Sigmoid colon (tissue), 7 donors: Measurements from ENCODE around the gene MMP1. TPM values are rescaled to one million over a fixed set of nuclear protein-coding genes. Genes with fewer than 3 reads are reported as not detected.

Experiments
- DNase-seq: peaks from one replicate; pipeline ENCODE4 v3.0.0-alpha.2; 2019
- H3K27ac ChIP-seq, 4 donors: fragments of 200-600 bp; sonication (generic); one replicate each; pipeline ENCODE4 v1.5.1; 2016 to 2019; ENCODE audit warnings: mild to moderate bottlenecking in 1 of 4
- H3K27me3 ChIP-seq, 3 donors: fragments of 200-600 bp; sonication (generic); one replicate each; pipeline ENCODE4 v1.5.1; 2019; ENCODE audit warnings: mild to moderate bottlenecking in 1 of 3
- H3K36me3 ChIP-seq, 4 donors: fragments of 200-600 bp; sonication (generic); one replicate each; pipeline ENCODE4 v1.5.1; 2016 to 2019
- H3K4me1 ChIP-seq, 4 donors: fragments of 200-600 bp; sonication (generic); one replicate each; pipeline ENCODE4 v1.5.1; 2017 to 2019
- H3K4me3 ChIP-seq, 4 donors: fragments of 200-600 bp; sonication (generic); one replicate each; pipeline ENCODE4 v1.5.1; 2017 to 2019; ENCODE audit warnings: mild to moderate bottlenecking in 2 of 4, moderate library complexity in 1 of 4
- H3K9me3 ChIP-seq, 4 donors: fragments of 200-600 bp in 3 of 4; sonication (generic) in 3 of 4; one replicate each; pipeline versions ENCODE4 v1.5.1 to v1.6.1; 2013 to 2019
- CTCF ChIP-seq, 4 experiments: fragments of 450-650 bp in 3 of 4; fragments of 200-600 bp in 1 of 4; IDR thresholded peaks; one replicate each; pipeline ENCODE4 v1.5.1; 2016 to 2019; ENCODE audit warnings: antibody characterized with exemption in 4 of 4, mild to moderate bottlenecking in 3 of 4, moderate library complexity in 2 of 4
- EP300 ChIP-seq, 4 donors: sonication (generic); formaldehyde crosslinking; IDR thresholded peaks; one replicate each; pipeline ENCODE4 v1.6.1; 2017; ENCODE audit warnings: antibody characterized with exemption in 4 of 4
- POLR2A ChIP-seq, 2 donors: fragments of 450-650 bp; IDR thresholded peaks; one replicate each; pipeline ENCODE4 v1.6.1; 2016; ENCODE audit warnings: antibody characterized with exemption in 2 of 2, mild to moderate bottlenecking in 2 of 2, moderate library complexity in 2 of 2
- POLR2AphosphoS5 ChIP-seq, 4 donors: sonication (generic); formaldehyde crosslinking; IDR thresholded peaks; one replicate each; pipeline ENCODE4 v1.6.1; 2017; ENCODE audit warnings: antibody characterized with exemption in 4 of 4
- WGBS, 2 donors: extraction: QIAGEN DNeasy Blood & Tissue Kit; methylation state at CpG; one replicate each; pipeline ENCODE4 v1.1.7; 2013; 5-methylcytosine and 5-hydroxymethylcytosine counted together
- intact Hi-C: fragments of 100-400 bp; cut with DNase I; formaldehyde crosslinking; loops from one replicate; pipeline ENCODE4 v1.15.1; 2023
- polyA plus RNA-seq, 3 donors: library from polyadenylated mRNA; stranded (reverse); fragments of 200-250 nt; gene quantifications; one replicate each; pipeline ENCODE4 v1.2.3, GENCODE V29; 2013
- total RNA-seq, 4 donors: library from RNA; depleted of rRNA; stranded (reverse); fragments of >200 nt; gene quantifications; one replicate each; pipeline ENCODE4 v1.1.0, GENCODE V29; 2016
- donor health status: healthy with polysubstance abuse.
- donor health status: Bipolar disorder and iron deficiency.
- donor health status: healthy.

MMP1 gene
- total and polyA plus RNA-seq, 7 donors: 0.60 to 5.3 (median 2.2) TPM; not detected in 3

DNA sequence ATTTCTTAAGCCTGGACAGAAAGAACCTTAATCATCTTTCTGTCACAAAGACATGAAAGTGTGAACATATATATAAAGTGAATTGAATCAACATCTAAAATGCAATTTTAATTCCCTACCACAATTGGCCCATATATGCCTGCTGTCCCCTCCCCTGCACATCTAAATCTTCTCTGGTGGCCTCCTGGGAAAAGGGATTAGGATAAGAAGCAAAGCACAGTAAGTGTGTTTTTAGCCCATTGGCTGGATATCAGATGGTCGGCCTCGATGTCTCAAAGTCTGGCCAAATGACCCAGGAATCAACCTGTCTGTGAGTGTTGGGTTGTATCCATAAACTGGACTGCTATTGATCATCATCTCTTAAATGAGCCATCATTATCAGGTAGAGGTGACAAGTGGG lies 39.7 kb upstream of the MMP1 start:
- Histone ChIP-seq H3K4me3 (no peak overlapping the region), H3K9me3 (no peaks in the 10 kb centered on the region), H3K36me3 (no peaks in the 10 kb centered on the region), H3K27ac (no peak overlapping the region), H3K27me3 (no peaks in the 10 kb centered on the region), H3K4me1 (peaks cover 0 to 24% (median 12%) of the 10 kb centered on the region in 4 donors)
- 82 to 87% methylated on average over 2 of the region's 2 CpGs for WGBS, 2 donors
- DNase-seq: no peak
- intact Hi-C loops: no loop called here
- TF ChIP-seq EP300 (IDR thresholded peaks at IDR 0.05): no peak
- TF ChIP-seq POLR2A (IDR thresholded peaks at IDR 0.05): no peak
- no peak for TF ChIP-seq POLR2AphosphoS5 (IDR thresholded peaks at IDR 0.05)
- TF ChIP-seq CTCF (IDR thresholded peaks at IDR 0.05): no peak

DNA sequence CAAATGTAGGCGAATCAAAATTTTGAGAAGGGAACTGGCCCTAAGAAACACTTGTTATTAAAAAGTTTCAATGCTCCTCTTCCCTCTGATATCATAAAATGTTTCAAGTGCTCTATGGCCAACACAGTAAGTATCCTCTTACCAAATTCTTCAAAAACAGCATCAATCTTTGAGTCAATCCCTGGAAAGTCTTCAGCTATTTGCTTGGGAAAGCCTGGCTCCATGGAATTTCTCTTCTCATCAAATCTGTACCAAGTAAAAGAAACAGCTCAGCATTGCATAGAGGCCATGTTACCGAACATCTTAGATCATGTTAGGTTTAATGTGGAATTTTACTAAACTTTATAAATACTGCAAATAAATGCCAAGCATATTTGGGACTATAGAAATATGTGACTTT lies 39.2 kb upstream of the MMP1 start:
- TF ChIP-seq CTCF (IDR thresholded peaks at IDR 0.05): no peak
- TF ChIP-seq EP300 (IDR thresholded peaks at IDR 0.05): no peak
- TF ChIP-seq POLR2AphosphoS5 (IDR thresholded peaks at IDR 0.05): no peak
- TF ChIP-seq POLR2A (IDR thresholded peaks at IDR 0.05): no peak
- Histone ChIP-seq H3K27ac (no peak overlapping the region), H3K9me3 (no peaks in the 10 kb centered on the region), H3K4me3 (no peak overlapping the region), H3K4me1 (peaks cover 0 to 24% (median 12%) of the 10 kb centered on the region in 4 donors), H3K27me3 (no peaks in the 10 kb centered on the region), H3K36me3 (no peaks in the 10 kb centered on the region)
- WGBS, 2 donors: 89 to 95% methylated on average over 2 of the region's 2 CpGs
- intact Hi-C loops: no loop called here
- no peak for DNase-seq

DNA sequence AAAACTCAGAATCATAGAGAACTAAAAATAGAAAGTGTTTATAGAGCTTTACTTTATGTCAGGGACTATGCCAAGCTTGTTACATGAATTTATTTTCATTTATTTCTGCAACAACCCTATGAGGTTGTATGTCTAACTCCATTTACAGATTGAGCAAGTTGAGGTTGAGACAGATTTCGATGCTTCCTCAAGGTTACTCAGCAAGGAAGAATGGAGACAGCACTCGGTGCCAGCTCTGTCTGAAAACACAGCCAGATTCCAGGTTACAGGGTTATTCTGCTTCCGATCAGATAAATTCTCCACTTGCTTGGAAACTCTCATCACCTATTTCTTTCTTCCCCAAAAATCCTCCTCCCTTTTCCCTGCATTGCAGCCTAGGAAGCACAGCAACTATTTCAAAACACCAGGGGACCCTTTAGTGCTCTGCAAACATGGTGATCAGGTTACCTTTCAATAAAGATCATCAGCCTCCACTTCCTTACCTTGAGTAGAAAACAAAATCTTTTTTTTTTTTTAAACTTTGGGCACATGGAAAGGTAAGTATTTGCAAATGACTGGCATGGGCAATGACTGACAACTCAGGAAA lies 38.4 kb upstream of the MMP1 start:
- H3K36me3 ChIP-seq: no peaks in the 10 kb centered on the region
- peak overlapping the region in 2 of 4 donors; percentile 28 to 47 for H3K27ac ChIP-seq
- WGBS, 2 donors: 65 to 77% methylated on average over 3 of the region's 3 CpGs
- no peaks in the 10 kb centered on the region for H3K9me3 ChIP-seq
- intact Hi-C loops: no loop called here
- no peaks in the 10 kb centered on the region for H3K27me3 ChIP-seq
- peaks cover 0 to 24% (median 12%) of the 10 kb centered on the region in 4 donors for H3K4me1 ChIP-seq
- TF ChIP-seq CTCF (IDR thresholded peaks at IDR 0.05) (no peak), POLR2A (IDR thresholded peaks at IDR 0.05) (no peak), EP300 (IDR thresholded peaks at IDR 0.05) (no peak), POLR2AphosphoS5 (IDR thresholded peaks at IDR 0.05) (no peak)
- H3K4me3 ChIP-seq: no peak overlapping the region
- DNase-seq: no peak

GRCh38 chr11:102833731-102834130 lies 35.8 kb upstream of the MMP1 start:
- TF ChIP-seq POLR2A (IDR thresholded peaks at IDR 0.05): no peak
- TF ChIP-seq POLR2AphosphoS5 (IDR thresholded peaks at IDR 0.05): no peak
- TF ChIP-seq CTCF (IDR thresholded peaks at IDR 0.05): no peak
- TF ChIP-seq EP300 (IDR thresholded peaks at IDR 0.05): no peak
- intact Hi-C loops: loop anchor here (5.0 kb wide), 2 partner anchors 109 to 219 kb away; no protein-coding TSS in a partner anchor
- H3K27me3 ChIP-seq: no peaks in the 10 kb centered on the region
- H3K4me3 ChIP-seq: no peak overlapping the region
- H3K27ac ChIP-seq: no peak overlapping the region
- no peaks in the 10 kb centered on the region for H3K36me3 ChIP-seq
- WGBS, 2 donors: 86 to 93% methylated on average over 2 of the region's 2 CpGs
- DNase-seq: no peak
- H3K4me1 ChIP-seq: peaks cover 0 to 24% (median 12%) of the 10 kb centered on the region in 4 donors
- H3K9me3 ChIP-seq: no peaks in the 10 kb centered on the region

DNA sequence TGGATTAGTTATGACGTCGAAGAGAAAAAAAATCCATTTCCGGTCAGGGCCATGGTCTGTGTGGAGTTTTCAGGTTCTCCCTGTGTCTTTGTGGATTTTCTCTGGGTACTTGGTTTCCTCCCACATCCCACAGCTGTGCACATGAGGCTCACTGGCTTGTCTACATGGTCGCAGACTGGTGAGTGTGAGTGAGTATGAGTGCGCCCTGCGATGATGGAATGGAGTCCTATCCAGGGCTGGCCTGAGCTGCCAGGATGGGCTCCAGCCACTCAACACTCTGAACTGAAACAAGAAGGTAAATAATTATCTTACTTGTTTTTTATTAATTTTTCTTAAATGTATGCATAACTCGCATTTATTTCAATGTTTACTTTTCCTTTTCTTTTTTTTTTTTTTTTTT lies 34.7 kb upstream of the MMP1 start:
- no peak for TF ChIP-seq POLR2A (IDR thresholded peaks at IDR 0.05)
- TF ChIP-seq EP300 (IDR thresholded peaks at IDR 0.05): no peak
- no peak for TF ChIP-seq CTCF (IDR thresholded peaks at IDR 0.05)
- no peak for TF ChIP-seq POLR2AphosphoS5 (IDR thresholded peaks at IDR 0.05)
- Histone ChIP-seq H3K27me3 (no peaks in the 10 kb centered on the region), H3K4me1 (peaks cover 0 to 24% (median 12%) of the 10 kb centered on the region in 4 donors), H3K9me3 (no peaks in the 10 kb centered on the region), H3K4me3 (no peak overlapping the region), H3K27ac (no peak overlapping the region), H3K36me3 (no peaks in the 10 kb centered on the region)
- DNase-seq: no peak
- WGBS, 2 donors: 91 to 94% methylated on average over 7 of the region's 7 CpGs
- intact Hi-C loops: loop anchor here (5.0 kb wide), 2 partner anchors 110 to 220 kb away; no protein-coding TSS in a partner anchor
